Kidney (tissue), 14 donors: ENCODE measurements around the gene LMF2. TPM values are rescaled to one million over a fixed set of nuclear protein-coding genes. Genes with fewer than 3 reads are reported as not detected.
"Not testable (repeated sequence)": the region's sequence is repeated elsewhere in the genome, so short reads cannot be mapped to it uniquely, and the experiment has no call there.

Experiments used
- DNase-seq, 5 donors: peaks; one replicate each; pipeline ENCODE4 v3.0.0-alpha.2; 2013 to 2020
- FAIRE-seq: peaks from 2 replicates; lab custom pipeline; 2012; peaks lifted over from hg19 to GRCh38; lab: Jason Lieb, UNC
- H3K27ac ChIP-seq, 2 donors: one replicate each; pipeline ENCODE4 v1.7.0; 2013; ENCODE audit warnings: low read depth in 2 of 2, low read length in 2 of 2, inconsistent platforms in 1 of 2
- H3K27me3 ChIP-seq: one replicate; pipeline ENCODE4 v1.7.1; 2013; ENCODE audit warnings: low read length, inconsistent platforms; ENCODE audit not compliant: control insufficient read depth, insufficient read depth
- H3K36me3 ChIP-seq, 3 donors: one replicate each; pipeline versions ENCODE4 v1.7.0 to v1.7.1; 2013; ENCODE audit warnings: low read length in 3 of 3, control low read depth in 1 of 3, inconsistent platforms in 1 of 3; ENCODE audit not compliant: insufficient read depth in 3 of 3, control insufficient read depth in 2 of 3
- H3K4me1 ChIP-seq, 3 donors: one replicate each; pipeline versions ENCODE4 v1.7.0 to v1.7.1; 2013; ENCODE audit warnings: low read length in 3 of 3, inconsistent platforms in 1 of 3, low read depth in 1 of 3; ENCODE audit not compliant: control insufficient read depth in 2 of 3, insufficient read depth in 2 of 3
- H3K4me3 ChIP-seq, 3 donors: one replicate each; pipeline versions ENCODE4 v1.7.0 to v1.8.1; 2013; ENCODE audit warnings: low read length in 3 of 3, control low read depth in 1 of 3, inconsistent platforms in 1 of 3
- H3K9ac ChIP-seq, 3 donors: one replicate each; pipeline versions ENCODE4 v1.7.0 to v1.7.1; 2013; ENCODE audit warnings: low read length in 3 of 3, control low read depth in 1 of 3, inconsistent platforms in 1 of 3
- H3K9me3 ChIP-seq, 3 donors: one replicate each; pipeline versions ENCODE4 v1.7.0 to v1.7.1; 2013; ENCODE audit warnings: low read length in 3 of 3, control low read depth in 1 of 3, inconsistent platforms in 1 of 3; ENCODE audit not compliant: control insufficient read depth in 2 of 3, insufficient read depth in 1 of 3
- CTCF ChIP-seq: IDR thresholded peaks from 3 replicates; pipeline ENCODE4 v1.5.1; 2012; ENCODE audit warnings: mild to moderate bottlenecking, moderate library complexity, borderline replicate concordance; ENCODE audit not compliant: insufficient read depth; ENCODE audit errors: extremely low read depth
- intact Hi-C: fragments of 100-400 bp; cut with DNase I; formaldehyde crosslinking; loops from one replicate; pipeline ENCODE4 v1.11.1; 2022
- polyA plus RNA-seq: library from polyadenylated mRNA; stranded (reverse); fragments of 350-450 nt; fragmentation: Illumina TruSeq; extraction: RNeasy Lipid Tissue Mini Kit (QIAGEN cat#74804); gene quantifications from one replicate; pipeline ENCODE4 v1.2.3, GENCODE V29; 2014; ENCODE audit warnings: low read depth, low replicate concordance; ENCODE audit not compliant: insufficient read depth
- total RNA-seq: library from RNA; stranded (reverse); fragmentation: NEBNext Ultra II Directional; extraction: Animal tissue kit (Norgen Biotek cat#: 25700); gene quantifications from one replicate; pipeline ENCODE4 v1.2.1, GENCODE V29; 2021
- donor health status: control.
- donor health status: control.
- donor health status: control.
- donor health status: control.
- donor health status: control.
- donor health status: DM: yes; HTN: yes; CAD: no.
- donor health status: Normal renal cell carcinoma (clear cell type).

LMF2 gene
- total and polyA plus RNA-seq, 2 donors from 2014 or later = 41.7 to 77.9 TPM

GRCh38 chr22:50520826-50521453 is 13.4 kb upstream of the LMF2 start:
- peaks cover 0 to 16% (median 12%) of the 10 kb centered on the region in 3 donors for H3K36me3 ChIP-seq
- no peaks in the 10 kb centered on the region for H3K27me3 ChIP-seq
- FAIRE-seq = no peak
- intact Hi-C loops = no loop called here
- no peaks in the 10 kb centered on the region for H3K9me3 ChIP-seq
- no peak overlapping the region for H3K9ac ChIP-seq
- DNase-seq = peak in 1 of 5 donors; percentile 32
- no peak overlapping the region for H3K4me3 ChIP-seq
- no peak overlapping the region for H3K27ac ChIP-seq
- TF ChIP-seq CTCF = no peak
- H3K4me1 ChIP-seq = peaks cover 0 to 11% (median 9%) of the 10 kb centered on the region in 3 donors

GRCh38 chr22:50520184-50520583 is 12.7 kb upstream of the LMF2 start:
- H3K4me3 ChIP-seq, FAIRE-seq, H3K27me3 ChIP-seq, H3K9ac ChIP-seq, DNase-seq, H3K9me3 ChIP-seq, intact Hi-C loops, H3K27ac ChIP-seq: not testable (repeated sequence)
- Histone ChIP-seq H3K4me1 (peaks cover 0 to 11% (median 9%) of the 10 kb centered on the region in 3 donors), H3K36me3 (peaks cover 0 to 16% (median 12%) of the 10 kb centered on the region in 3 donors)

DNA sequence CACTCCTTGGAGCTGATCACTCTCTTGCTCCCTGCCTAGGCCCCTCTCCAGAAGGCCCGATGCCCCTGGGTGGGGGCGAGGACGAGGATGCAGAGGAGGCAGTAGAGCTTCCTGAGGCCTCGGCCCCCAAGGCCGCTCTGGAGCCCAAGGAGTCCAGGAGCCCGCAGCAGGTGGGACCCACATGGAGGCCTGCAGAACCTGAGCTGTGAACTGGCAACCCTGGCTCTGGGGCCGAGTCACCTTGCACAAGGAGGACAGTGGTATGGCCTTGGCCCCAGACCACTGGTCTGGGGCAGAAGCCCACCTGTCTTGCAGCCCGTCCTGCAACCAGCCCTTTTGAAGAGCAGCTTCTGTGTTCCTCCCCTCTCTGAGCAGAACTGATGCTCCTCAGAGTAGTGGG is 11.6 kb upstream of the LMF2 start:
- Histone ChIP-seq H3K27ac (no peak overlapping the region), H3K9me3 (no peaks in the 10 kb centered on the region), H3K4me1 (peaks cover 0 to 2% (median under 1%) of the 10 kb centered on the region in 3 donors), H3K36me3 (peaks cover 0 to 16% (median 12%) of the 10 kb centered on the region in 3 donors), H3K9ac (no peak overlapping the region), H3K4me3 (no peak overlapping the region), H3K27me3 (no peaks in the 10 kb centered on the region)
- intact Hi-C loops = no loop called here
- FAIRE-seq (no peak), DNase-seq (no peak)
- TF ChIP-seq CTCF = no peak

GRCh38 chr22:50518606-50519005 is 11.1 kb upstream of the LMF2 start:
- Histone ChIP-seq H3K4me3 (no peak overlapping the region), H3K36me3 (peaks cover 0 to 16% (median 11%) of the 10 kb centered on the region in 3 donors), H3K9ac (no peak overlapping the region), H3K27me3 (no peaks in the 10 kb centered on the region), H3K9me3 (no peaks in the 10 kb centered on the region), H3K27ac (no peak overlapping the region), H3K4me1 (no peaks in the 10 kb centered on the region)
- intact Hi-C loops = no loop called here
- DNase-seq (no peak), FAIRE-seq (no peak)
- no peak for TF ChIP-seq CTCF
